SK-N-MC (cell line): ENCODE data around the gene OLFM3.

ENCODE experiments used
- DNase-seq: peaks from one replicate; pipeline ENCODE4 v3.0.0-alpha.2; 2011; ENCODE audit warnings: low read depth, low spot score
- H3K27ac ChIP-seq: fragments of 200-600 bp; sonication (generic); 2 replicates; pipeline ENCODE4 v1.5.1; 2016; ENCODE audit warnings: mixed run types
- H3K36me3 ChIP-seq: fragments of 200-600 bp; sonication (generic); 2 replicates; pipeline ENCODE4 v1.6.1; 2017; ENCODE audit warnings: antibody characterized with exemption, low read length, mixed read lengths; ENCODE audit not compliant: insufficient read depth
- H3K4me3 ChIP-seq: fragments of 200-600 bp; sonication (generic); 2 replicates; pipeline ENCODE4 v1.5.1; 2016
- H3K9ac ChIP-seq: fragments of 200-600 bp; sonication (generic); 2 replicates; pipeline ENCODE4 v1.8.0; 2017; ENCODE audit warnings: mixed run types, mixed read lengths; ENCODE audit not compliant: insufficient read length
- H3K9me3 ChIP-seq: fragments of 200-600 bp; sonication (generic); 2 replicates; pipeline ENCODE4 v1.6.1; 2017; ENCODE audit warnings: low read depth, mild to moderate bottlenecking, antibody characterized with exemption, low read length, moderate library complexity, mixed read lengths
- EZH2 ChIP-seq: fragments of 200-600 bp; sonication (generic); IDR thresholded peaks from one replicate; pipeline ENCODE4 v1.6.1; 2017; ENCODE audit warnings: antibody characterized with exemption
- FOXP2 ChIP-seq: optimal IDR thresholded peaks from 2 replicates; pipeline ENCODE3; 2011; ENCODE audit warnings: mild to moderate bottlenecking, moderate library complexity; ENCODE audit not compliant: insufficient read depth; ENCODE audit errors: extremely low read length, control extremely low read depth
- POLR2AphosphoS5 ChIP-seq: IDR thresholded peaks from 2 replicates; pipeline ENCODE4 v1.6.1; 2012; ENCODE audit warnings: mild to moderate bottlenecking, low read depth, low read length, borderline replicate concordance

OLFM3 gene

GRCh38 chr1:101996825-101997465, at the start of gene OLFM3:
TSS of gene OLFM3 (minus strand) at chr1:101996926.
- peak; percentile 44 for DNase-seq
- H3K4me3 ChIP-seq, result peak within 1 kb of the TSS; percentile 76
- H3K36me3 ChIP-seq, result no peaks in the 10 kb centered on the region
- TF ChIP-seq FOXP2 (peak; percentile 71), POLR2AphosphoS5 (no peak), EZH2 (no peak)
- H3K27ac ChIP-seq, result no peak within 1 kb of the TSS
- no peaks in the 10 kb centered on the region for H3K9me3 ChIP-seq
- H3K9ac ChIP-seq, result peak within 1 kb of the TSS; percentile 12

DNA sequence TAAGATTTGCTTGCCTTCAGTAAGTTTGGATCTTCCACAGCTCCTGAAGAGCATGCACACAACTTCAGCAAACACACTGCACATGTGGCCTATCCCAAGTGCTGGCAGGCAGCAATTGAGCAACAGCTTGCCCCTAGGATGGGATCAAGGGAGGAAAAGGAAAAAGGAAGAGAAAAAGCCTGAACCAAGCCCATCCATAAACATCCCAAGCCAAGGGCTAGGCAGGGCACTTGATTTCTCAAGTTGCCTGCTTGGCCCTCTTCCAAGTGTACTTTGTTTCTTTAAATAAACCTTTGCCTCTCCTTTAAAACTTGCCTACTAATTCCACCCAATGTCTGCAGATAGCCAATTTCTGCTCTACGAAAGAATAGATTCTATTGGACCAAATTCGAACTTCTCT, 49.0 kb upstream of the OLFM3 start:
- no peak for TF ChIP-seq FOXP2
- TF ChIP-seq POLR2AphosphoS5, result no peak
- TF ChIP-seq EZH2, result no peak
- Histone ChIP-seq H3K27ac (no peak overlapping the region), H3K4me3 (no peak overlapping the region), H3K9me3 (no peaks in the 10 kb centered on the region), H3K36me3 (no peaks in the 10 kb centered on the region), H3K9ac (no peak overlapping the region)
- no peak for DNase-seq

- Histone ChIP-seq H3K9ac (no peak overlapping the region), H3K27ac (no peak overlapping the region), H3K9me3 (no peaks in the 10 kb centered on the region), H3K4me3 (no peak overlapping the region), H3K36me3 (no peaks in the 10 kb centered on the region)
- TF ChIP-seq FOXP2 (no peak), EZH2 (no peak), POLR2AphosphoS5 (no peak)
- no peak for DNase-seq
Observed at GRCh38 chr1:102032534-102032933, 35.8 kb upstream of the OLFM3 start.

GRCh38 chr1:102019530-102019929, 22.8 kb upstream of the OLFM3 start:
- no peaks in the 10 kb centered on the region; the same call in 1 of the 2 replicates for H3K9me3 ChIP-seq
- H3K27ac ChIP-seq, result no peak overlapping the region
- H3K36me3 ChIP-seq, result no peaks in the 10 kb centered on the region
- DNase-seq, result no peak
- TF ChIP-seq EZH2, result no peak
- no peak for TF ChIP-seq FOXP2
- no peak for TF ChIP-seq POLR2AphosphoS5
- no peak overlapping the region for H3K9ac ChIP-seq
- no peak overlapping the region for H3K4me3 ChIP-seq

DNA sequence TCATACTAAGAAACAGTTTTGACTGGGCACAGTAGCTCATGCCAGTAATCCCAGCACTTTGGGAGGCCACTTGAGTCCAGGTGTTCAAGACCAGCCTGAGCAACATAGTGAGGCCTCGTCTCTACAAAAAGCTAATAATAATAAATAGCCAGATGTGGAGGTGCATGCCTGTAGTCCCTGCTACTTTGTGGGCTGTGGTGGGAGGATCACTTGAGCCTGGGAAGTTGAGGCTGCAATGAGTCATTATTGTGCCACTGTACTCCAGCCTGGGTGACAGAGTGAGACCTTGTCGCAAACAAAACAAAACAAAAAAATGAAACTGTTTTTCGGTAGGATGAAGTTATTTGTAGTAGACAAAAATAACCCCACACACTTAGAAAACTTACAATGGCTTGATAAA, 19.0 kb upstream of the OLFM3 start:
- DNase-seq, result no peak
- no peaks in the 10 kb centered on the region for H3K36me3 ChIP-seq
- no peaks in the 10 kb centered on the region for H3K9me3 ChIP-seq
- no peak overlapping the region for H3K27ac ChIP-seq
- no peak overlapping the region for H3K9ac ChIP-seq
- H3K4me3 ChIP-seq, result no peak overlapping the region
- TF ChIP-seq FOXP2, result no peak
- TF ChIP-seq POLR2AphosphoS5, result no peak
- TF ChIP-seq EZH2, result no peak

DNA sequence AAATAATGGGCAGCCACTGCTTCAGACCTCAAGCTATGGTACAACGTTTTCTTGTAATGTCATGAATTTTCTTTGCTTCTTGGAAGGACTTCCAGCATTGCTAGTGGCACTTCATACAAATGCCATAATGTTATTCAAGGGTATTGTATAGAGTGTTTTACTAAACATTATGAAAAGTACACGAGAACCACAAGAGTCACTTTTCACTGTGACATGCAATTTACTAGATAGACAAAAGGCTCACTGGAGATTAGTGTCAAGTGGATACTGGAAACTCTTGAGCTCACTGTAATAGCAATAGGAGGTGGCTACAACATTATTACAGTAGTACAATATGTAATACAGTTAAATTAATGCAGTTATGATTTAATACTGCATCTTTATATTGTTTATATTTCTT, 5.3 kb upstream of the OLFM3 start:
- no peak overlapping the region for H3K4me3 ChIP-seq
- no peak overlapping the region for H3K27ac ChIP-seq
- no peaks in the 10 kb centered on the region for H3K36me3 ChIP-seq
- H3K9ac ChIP-seq, result no peak overlapping the region
- TF ChIP-seq POLR2AphosphoS5 (no peak), FOXP2 (no peak), EZH2 (no peak)
- no peaks in the 10 kb centered on the region for H3K9me3 ChIP-seq
- DNase-seq, result no peak

- TF ChIP-seq POLR2AphosphoS5, result no peak
- TF ChIP-seq FOXP2, result no peak
- no peak for TF ChIP-seq EZH2
- H3K9me3 ChIP-seq, result no peaks in the 10 kb centered on the region
- no peak overlapping the region for H3K27ac ChIP-seq
- peak overlapping the region; percentile 76 for H3K4me3 ChIP-seq
- peak overlapping the region; percentile 12 for H3K9ac ChIP-seq
- DNase-seq, result no peak
- no peaks in the 10 kb centered on the region for H3K36me3 ChIP-seq
Observed at GRCh38 chr1:101995984-101996745, 561 bp downstream of the OLFM3 start.

- no peaks in the 10 kb centered on the region for H3K9me3 ChIP-seq
- H3K36me3 ChIP-seq, result no peaks in the 10 kb centered on the region
- peak; percentile 34 for DNase-seq
Observed at GRCh38 chr1:101993710-101994109, 3.0 kb downstream of the OLFM3 start.

More at GRCh38 chr1:101993710-101994109, 3.0 kb downstream of the OLFM3 start:
- Histone ChIP-seq H3K27ac (peak overlapping the region; percentile 82; the same call in 1 of the 2 replicates), H3K4me3 (peak overlapping the region; percentile 69), H3K9ac (peak overlapping the region; percentile 9)
- TF ChIP-seq EZH2 (no peak), POLR2AphosphoS5 (no peak), FOXP2 (no peak)
